Type B pancreatic cell (in vitro differentiated cells): ENCODE results near the gene ITGA2B. TPM values are rescaled to one million over a fixed set of nuclear protein-coding genes. Genes with fewer than 3 reads are reported as not detected.

Source experiments
- DNase-seq: peaks from one replicate; pipeline ENCODE4 v3.0.0; 2021; ENCODE audit warnings: mixed read lengths; ENCODE audit not compliant: unreplicated experiment; ENCODE audit errors: extremely low spot score
- H3K27ac Mint-ChIP-seq: 2 replicates; pipeline ENCODE4 v1.8.0; 2021; ENCODE audit warnings: mild to moderate bottlenecking, mixed read lengths
- H3K27me3 Mint-ChIP-seq: 2 replicates; pipeline ENCODE4 v1.8.0; 2021; ENCODE audit warnings: mixed read lengths
- H3K36me3 Mint-ChIP-seq: 2 replicates; pipeline ENCODE4 v1.8.0; 2021; ENCODE audit warnings: mixed read lengths
- H3K4me1 Mint-ChIP-seq: one replicate; pipeline ENCODE4 v1.8.0; 2021; ENCODE audit warnings: mixed read lengths; ENCODE audit not compliant: unreplicated experiment
- H3K4me3 Mint-ChIP-seq: 2 replicates; pipeline ENCODE4 v1.8.0; 2021; ENCODE audit warnings: mild to moderate bottlenecking, mixed read lengths
- H3K9me3 Mint-ChIP-seq: 2 replicates; pipeline ENCODE4 v1.8.0; 2021; ENCODE audit warnings: mixed read lengths
- total RNA-seq: library from RNA; stranded (reverse); gene quantifications from 2 replicates; pipeline ENCODE4 v1.2.1, GENCODE V29; 2021; ENCODE audit warnings: low replicate concordance
- TF ChIP-seq, protein P1 (sequence below): fragments of 200-600 bp; sonication (generic); conservative IDR thresholded peaks from 2 replicates; pipeline ENCODE4 v1.5.0; 2021; ENCODE audit warnings: antibody characterized with exemption, mild to moderate bottlenecking

Gene ITGA2B
- total RNA-seq, 1 donor from 2014 or later = 8.8 TPM

DNA sequence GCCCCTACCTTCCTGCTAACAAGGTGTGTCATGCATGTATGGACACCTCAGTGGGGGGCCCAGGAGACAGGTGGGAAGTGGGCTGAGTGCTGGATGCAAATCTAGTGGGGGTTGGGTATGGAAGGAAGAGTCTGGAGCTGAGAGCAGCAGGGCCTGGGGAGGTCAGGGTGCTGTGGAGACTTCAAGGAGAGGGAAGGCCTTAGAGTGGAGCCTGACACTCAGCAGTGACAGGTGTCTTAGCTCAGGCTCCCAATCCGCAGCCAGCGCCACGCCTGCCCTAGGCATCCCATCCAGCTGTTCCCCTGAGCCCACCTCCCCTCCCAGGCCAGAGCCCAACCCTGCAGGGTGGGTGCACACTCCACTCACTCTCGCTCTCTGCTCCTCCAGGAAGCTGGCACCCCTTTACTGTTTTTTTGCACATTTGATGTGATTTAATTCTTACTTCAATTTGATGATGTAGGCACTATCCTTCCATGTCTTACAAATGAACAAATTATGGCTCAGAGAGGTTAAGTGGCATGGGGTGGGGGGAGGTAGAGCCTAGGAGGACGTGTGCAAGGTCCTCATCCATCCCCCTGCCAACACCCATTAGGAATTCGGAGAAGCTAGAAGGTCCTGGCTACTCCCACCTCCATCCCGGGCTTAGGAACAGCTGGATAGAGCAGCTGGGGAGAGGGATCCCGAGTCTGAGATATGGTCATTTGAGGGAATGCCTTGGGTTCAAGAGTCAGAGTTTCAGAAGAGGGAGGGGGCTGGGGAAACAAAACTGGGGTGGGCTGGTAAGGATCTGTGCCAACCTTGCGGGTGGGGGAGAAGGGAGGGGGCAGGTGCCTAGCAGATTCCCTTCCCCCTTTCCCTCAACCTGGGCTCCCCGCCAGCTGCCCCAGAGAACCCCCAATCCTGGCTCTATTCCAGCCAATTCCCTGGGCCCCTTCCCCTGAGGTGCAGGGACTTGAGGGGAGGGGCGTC lies 27.9 kb downstream of the ITGA2B start:
- H3K4me3 Mint-ChIP-seq = peak overlapping the region; percentile 69
- H3K4me1 Mint-ChIP-seq = peaks cover 30% of the 10 kb centered on the region
- H3K27ac Mint-ChIP-seq = peak overlapping the region; percentile 14
- H3K9me3 Mint-ChIP-seq = no peaks in the 10 kb centered on the region
- DNase-seq = no peak
- TF ChIP-seq, protein P1, sequence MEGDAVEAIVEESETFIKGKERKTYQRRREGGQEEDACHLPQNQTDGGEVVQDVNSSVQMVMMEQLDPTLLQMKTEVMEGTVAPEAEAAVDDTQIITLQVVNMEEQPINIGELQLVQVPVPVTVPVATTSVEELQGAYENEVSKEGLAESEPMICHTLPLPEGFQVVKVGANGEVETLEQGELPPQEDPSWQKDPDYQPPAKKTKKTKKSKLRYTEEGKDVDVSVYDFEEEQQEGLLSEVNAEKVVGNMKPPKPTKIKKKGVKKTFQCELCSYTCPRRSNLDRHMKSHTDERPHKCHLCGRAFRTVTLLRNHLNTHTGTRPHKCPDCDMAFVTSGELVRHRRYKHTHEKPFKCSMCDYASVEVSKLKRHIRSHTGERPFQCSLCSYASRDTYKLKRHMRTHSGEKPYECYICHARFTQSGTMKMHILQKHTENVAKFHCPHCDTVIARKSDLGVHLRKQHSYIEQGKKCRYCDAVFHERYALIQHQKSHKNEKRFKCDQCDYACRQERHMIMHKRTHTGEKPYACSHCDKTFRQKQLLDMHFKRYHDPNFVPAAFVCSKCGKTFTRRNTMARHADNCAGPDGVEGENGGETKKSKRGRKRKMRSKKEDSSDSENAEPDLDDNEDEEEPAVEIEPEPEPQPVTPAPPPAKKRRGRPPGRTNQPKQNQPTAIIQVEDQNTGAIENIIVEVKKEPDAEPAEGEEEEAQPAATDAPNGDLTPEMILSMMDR = no peak
- no peaks in the 10 kb centered on the region for H3K36me3 Mint-ChIP-seq
- H3K27me3 Mint-ChIP-seq = peaks cover 14% of the 10 kb centered on the region

DNA sequence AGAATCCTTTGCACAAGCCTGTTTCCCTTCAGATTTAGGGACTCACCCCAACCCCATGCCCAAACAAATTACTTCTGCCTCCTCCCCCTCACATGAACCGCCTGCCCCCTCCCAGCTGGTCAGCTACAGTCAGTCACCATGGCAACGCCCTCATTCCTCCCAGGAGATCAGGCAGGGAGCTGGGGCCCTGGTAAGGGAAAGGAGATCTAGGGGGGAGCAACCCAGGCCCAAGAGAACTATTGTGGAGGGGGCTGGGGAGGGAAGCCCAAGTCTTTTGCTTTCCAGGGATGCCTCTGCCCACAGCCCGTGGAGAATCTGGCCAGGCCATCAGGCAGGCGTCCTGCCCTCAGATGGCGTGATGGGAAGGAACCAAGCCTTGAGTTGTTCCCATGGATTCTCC lies 28.6 kb downstream of the ITGA2B start:
- no peak for DNase-seq
- Mint-ChIP-seq H3K4me3 (peak overlapping the region; percentile 69), H3K27ac (no peak overlapping the region), H3K4me1 (peaks cover 30% of the 10 kb centered on the region), H3K9me3 (no peaks in the 10 kb centered on the region), H3K36me3 (no peaks in the 10 kb centered on the region), H3K27me3 (peaks cover 7% of the 10 kb centered on the region)
- TF ChIP-seq, protein P1 = no peak

DNA sequence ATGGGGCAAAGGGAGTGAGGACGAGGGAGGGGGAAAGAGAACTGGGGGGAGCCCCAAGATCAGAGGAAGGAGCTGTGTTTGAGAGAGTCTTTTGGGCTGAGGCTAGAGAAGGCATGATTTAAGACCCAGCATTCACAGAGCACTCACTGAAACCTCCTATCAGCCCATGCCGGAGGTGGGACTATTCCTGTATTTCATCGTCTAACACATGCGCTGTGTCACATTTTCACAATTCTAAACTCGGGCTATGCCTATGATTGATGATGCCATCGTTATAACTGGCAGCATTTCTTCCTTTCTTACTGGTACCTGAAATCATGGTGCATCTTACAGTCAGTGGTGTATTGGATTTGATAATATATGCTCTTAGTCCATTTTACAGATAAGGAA lies 29.3 kb downstream of the ITGA2B start:
- peaks cover 3% of the 10 kb centered on the region for H3K27me3 Mint-ChIP-seq
- no peaks in the 10 kb centered on the region for H3K9me3 Mint-ChIP-seq
- H3K4me3 Mint-ChIP-seq = peak overlapping the region; percentile 69
- peaks cover 30% of the 10 kb centered on the region for H3K4me1 Mint-ChIP-seq
- H3K36me3 Mint-ChIP-seq = no peaks in the 10 kb centered on the region
- H3K27ac Mint-ChIP-seq = no peak overlapping the region
- DNase-seq = no peak
- TF ChIP-seq, protein P1 = no peak

DNA sequence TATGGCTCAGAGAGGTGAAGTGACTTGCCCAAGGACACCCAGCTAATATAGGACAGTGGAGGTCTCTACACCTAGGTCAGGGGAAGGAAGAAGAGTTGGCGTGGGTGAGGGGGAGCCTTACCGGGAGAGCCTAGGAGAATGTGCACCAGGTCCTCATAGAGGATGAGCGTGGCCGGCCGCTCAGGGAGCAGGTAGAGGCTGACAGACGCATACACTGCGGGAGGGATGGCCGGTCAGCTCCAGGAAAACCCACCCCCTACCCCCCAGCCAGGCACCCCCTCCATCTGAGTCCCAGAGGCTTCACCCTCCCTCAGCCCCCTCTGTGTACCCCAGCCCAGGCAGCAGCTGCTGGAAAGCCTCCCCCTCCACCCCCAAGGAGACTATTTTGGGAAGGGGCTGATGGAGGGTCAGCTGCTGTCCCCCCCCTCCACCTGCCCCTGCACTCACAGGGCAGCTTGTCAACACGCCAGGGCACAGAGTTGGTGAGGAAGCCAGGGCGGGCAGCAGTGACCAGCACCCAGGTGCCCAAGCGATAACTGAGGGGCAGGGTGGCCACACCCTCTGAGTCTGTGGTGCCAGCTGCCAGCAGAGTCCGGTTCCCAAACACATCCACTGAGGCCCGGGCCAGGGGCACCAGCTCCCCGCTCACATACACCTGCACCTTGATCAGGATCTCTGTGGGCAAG lies 29.8 kb downstream of the ITGA2B start:
- TF ChIP-seq, protein P1 = no peak
- Mint-ChIP-seq H3K9me3 (no peaks in the 10 kb centered on the region), H3K27ac (no peak overlapping the region), H3K4me3 (peak overlapping the region; percentile 52), H3K4me1 (peaks cover 30% of the 10 kb centered on the region), H3K36me3 (no peaks in the 10 kb centered on the region), H3K27me3 (no peaks in the 10 kb centered on the region)
- DNase-seq = no peak

DNA sequence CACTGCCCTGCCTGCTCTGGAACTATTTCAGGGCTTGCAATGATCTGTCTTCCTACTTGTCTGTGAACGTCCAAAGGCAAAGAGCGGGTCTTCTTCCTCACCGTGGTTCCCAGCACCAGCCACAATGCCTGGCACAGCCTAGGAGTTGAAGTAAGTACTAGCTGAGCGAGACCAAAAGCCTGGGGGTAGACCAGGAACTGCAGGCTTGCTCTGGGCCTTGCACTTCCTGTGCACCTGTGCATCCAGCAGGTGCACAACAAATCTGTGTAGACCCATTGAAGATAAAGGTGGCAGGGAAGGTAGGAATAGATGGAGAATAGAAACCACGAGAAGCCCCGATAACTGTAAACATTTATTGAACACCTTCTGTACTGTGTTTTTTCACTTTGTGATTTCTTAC lies 30.4 kb downstream of the ITGA2B start:
- Mint-ChIP-seq H3K36me3 (no peaks in the 10 kb centered on the region), H3K4me3 (peak overlapping the region; percentile 52), H3K9me3 (no peaks in the 10 kb centered on the region), H3K4me1 (peaks cover 28% of the 10 kb centered on the region), H3K27ac (no peak overlapping the region), H3K27me3 (no peaks in the 10 kb centered on the region)
- TF ChIP-seq, protein P1 = no peak
- DNase-seq = no peak
